Germinal center (tissue), 1 donor: Measurements from ENCODE around the gene PLD1.

ENCODE experiments used
- DNase-seq: peaks from one replicate; pipeline ENCODE4 v3.0.0; 2012; ENCODE audit warnings: mixed read lengths, low spot score

Gene PLD1

DNA sequence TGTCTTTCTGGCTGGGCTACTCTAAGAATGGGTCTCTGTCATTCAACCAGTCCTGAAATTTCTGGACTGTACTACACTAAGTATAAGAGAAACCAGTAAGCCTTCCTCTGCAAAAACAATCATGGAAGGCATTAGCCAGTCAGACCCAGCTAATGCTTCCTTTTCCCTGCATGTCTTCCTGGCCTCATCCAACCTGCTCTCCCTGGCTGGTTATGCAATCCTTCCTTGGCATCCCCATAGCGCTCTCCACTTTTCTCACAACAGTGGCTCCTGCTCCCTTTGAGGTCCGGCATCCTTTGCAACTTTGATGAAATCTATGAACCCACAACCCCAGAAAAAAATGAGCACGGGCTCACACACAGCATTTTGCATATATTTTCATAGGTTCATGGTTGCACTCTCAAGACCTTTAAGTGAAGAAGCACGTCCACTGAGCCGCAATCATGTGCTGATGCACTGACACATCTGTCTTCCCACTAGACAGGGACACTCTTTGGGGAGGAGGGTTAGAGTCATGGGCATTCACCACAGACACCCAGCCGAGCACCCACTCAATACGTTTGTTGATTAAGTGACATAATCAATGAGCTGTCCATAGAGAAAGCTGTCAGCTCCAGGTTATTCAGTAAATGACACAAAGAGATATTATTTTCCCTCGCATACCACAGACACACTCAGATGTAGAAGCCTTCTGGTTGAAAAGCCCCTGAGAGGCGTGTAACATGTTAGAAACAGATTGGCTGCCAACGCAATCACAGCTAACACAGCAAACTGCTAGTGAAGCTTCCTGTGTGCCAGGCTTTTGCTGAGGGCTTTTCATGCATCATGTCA is 66.7 kb downstream of the PLD1 start:
- DNase-seq, result no peak

DNA sequence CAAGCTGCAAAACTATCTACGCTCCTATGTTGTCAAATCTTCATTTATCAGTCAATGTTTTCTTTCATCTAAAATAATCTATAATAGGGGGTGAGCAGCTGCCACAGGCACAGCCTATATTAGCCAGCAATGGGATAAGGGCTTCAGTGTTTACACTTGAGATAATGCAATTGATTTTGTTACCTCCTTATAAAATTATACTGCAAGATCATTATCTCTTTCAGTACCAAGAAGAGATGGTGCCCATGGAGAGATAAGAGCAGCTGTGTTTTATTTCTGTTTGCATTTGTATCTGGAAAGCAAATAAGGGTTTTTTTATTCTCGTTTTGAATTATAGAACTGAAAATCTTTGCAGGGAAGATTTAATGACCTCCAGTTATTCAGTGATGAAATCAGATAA is 68.9 kb downstream of the PLD1 start:
- DNase-seq, result no peak

DNA sequence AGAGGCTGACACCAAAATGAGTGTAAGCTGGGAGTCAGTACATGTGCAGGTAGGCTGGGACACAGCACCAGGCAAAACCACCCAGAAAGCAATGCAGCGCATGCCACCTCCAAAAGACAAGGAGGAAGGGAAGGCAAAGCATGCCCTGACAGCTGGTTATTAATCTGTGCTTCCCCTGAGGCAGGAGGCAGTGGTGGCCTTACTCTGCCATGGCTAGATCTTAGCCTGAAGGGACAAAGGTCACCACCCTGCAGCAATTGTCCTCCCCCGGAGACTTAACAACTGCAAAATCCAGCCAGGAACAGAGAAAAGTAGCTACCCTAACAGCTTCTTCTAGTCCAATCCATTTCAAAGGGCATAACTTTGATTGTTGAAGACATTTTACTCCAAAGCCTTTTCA is 73.7 kb downstream of the PLD1 start:
- DNase-seq, result no peak

DNA sequence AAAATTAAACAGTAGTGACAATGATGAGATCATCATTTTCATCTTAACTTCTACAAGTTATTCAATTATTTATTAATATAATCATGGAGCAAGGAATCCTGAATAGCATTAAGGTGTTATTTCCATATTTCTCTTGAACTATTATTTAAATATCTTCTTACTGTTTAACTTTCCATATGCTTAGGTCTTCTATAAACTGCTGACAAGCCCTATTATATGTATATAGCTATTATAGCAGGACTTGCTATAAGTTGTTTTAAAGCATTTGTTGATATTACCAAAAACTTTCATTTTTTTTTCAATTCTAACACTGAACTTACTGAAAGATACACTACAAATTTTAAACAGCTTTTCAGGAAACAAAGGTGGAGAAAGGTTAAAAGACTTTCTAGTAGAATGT is 76.7 kb downstream of the PLD1 start:
- DNase-seq, result no peak

DNA sequence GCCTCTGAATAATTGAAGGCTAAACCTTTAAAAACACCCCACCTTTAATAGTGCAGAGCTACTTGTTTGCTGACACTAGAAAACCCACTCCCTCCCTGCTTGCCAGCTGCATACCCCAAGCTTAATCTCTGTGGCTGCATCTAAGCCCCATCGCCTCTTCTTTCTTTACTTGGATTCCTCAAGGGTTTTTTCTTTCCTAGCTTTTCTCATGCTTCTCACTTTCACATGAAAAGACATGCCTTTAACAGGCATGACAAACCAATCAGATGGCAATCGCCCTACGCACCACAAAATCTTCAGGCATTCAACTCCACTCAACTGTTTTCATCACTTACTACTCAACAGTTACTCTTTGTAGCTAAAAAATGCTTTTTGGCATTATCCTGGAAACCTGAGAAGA is 77.5 kb downstream of the PLD1 start:
- no peak for DNase-seq

DNA sequence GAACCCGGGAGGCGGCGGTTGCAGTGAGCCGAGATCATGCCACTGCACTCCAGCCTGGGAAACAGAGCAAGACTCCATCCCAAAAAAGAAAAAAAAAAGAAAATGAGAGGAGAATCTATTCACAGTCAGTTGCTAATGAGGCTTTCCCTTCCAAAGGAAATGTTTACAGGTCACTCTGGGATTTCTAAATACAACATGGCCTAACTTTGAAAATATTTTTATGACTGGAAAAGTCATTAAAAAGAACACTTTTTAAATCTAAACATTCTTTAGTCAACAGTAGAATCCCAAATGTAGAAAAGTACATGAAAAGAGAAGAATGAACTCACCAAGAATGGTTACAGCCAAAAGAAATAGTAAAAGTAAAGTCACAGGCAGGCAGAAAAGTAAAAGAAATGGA is 78.6 kb downstream of the PLD1 start:
- DNase-seq, result no peak

DNA sequence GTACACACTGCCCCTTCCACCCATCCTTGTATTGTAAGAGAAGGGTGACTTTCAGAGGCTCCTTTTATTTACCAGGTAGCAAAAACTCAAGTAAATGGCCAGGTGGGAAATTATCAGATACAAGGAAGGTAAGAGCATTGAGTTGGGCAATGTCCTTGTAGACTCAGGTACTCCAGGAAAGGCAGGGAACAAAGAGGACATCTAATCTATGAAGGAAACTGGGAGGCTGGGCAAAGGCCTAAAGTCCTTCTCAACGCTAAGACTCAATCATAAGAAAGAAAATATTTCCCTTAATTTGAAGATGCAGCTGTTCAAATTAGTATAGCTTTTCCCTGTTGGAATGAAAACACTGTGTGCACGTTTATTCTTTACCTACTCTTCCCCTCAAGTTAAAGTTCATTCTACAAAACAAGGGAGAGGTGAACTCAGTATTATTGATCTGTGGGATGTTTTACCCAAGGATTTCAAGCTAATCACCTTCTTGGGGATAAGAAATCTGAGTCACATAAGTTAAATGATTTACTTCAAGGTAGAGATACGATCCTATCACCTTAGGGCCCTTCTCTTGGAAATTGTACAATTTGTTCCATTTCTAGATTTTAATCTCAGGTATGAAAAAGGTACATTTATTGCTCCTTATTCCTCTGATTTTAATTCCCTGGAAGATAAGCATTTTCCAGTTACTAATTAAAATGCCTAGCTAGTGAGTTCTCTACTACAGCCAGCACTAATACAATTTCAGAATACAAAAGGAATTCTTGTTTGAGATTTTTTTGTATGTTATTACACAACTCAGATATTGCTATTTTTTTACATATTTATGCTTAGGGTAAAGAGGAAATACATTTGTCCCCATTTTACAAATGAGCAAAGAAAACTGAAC is 80.6 kb downstream of the PLD1 start:
- DNase-seq, result no peak

DNA sequence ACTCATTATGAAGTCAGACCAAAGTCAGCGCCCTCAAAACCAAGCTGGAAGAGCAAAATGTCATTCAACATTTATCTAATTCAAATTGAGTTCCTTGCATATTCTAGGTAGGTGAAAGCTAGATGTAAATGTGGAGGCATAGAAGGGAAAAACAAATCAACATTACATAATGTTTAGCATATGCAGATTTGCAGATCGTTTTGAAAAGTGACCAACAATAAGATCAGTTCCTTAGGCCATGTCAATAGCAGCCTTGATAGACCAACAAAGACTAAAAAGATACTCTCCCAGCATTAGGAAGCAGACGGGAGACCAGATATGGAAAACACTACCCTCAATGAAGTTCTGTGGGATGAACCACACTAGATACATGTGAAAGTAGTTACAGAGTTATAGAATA is 83.0 kb downstream of the PLD1 start:
- DNase-seq, result no peak

DNA sequence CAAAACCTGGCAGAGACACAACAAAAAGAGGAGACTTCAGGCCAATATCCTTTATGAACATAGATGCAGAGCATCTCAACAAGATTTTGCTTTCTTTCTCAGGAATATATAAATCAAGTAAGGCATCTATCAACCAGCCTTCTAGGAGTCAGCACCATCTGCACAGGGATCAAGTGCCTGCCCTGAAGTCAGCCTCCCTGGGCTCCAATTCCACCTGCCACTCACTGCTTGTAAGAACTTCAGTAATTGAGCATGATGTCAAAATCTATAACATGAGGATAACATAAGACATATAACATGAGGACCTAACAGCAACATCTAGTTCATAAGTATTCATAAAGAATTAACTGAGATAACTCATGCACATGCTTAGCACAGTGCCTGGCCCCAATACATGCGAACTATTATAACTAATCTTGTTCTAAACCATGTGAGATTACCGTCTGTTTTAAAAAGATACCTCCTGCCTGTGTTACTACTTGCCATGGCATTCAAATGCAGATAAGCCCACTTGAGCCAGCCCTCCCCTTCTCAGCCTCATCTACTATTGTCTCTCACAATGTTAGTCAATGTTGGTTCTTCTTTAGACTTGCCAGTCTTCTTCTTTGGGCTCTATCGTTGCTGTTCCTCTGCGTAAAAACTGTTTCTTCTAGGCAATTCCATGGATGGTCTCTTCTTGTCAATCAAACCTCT is 91.6 kb downstream of the PLD1 start:
- no peak for DNase-seq

DNA sequence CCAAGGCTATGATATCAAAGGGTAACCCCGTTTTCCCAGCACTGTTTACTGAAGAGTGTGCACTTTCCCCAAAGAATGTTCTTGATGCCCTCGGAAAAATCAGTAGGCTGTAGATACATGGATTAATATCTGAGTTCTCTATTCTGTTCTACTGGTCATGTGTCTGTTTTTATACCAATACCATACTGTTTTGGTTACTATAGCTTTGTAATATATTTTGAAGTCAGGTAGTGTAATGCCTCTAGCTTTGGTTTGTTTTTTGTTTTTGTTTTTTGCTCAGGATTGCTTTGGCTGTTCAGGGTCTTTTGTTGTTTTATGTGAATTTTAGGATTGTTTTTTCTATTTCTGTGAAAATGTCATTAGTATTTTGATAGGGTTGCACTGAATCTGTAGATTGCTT is 95.1 kb downstream of the PLD1 start:
- DNase-seq, result no peak

DNA sequence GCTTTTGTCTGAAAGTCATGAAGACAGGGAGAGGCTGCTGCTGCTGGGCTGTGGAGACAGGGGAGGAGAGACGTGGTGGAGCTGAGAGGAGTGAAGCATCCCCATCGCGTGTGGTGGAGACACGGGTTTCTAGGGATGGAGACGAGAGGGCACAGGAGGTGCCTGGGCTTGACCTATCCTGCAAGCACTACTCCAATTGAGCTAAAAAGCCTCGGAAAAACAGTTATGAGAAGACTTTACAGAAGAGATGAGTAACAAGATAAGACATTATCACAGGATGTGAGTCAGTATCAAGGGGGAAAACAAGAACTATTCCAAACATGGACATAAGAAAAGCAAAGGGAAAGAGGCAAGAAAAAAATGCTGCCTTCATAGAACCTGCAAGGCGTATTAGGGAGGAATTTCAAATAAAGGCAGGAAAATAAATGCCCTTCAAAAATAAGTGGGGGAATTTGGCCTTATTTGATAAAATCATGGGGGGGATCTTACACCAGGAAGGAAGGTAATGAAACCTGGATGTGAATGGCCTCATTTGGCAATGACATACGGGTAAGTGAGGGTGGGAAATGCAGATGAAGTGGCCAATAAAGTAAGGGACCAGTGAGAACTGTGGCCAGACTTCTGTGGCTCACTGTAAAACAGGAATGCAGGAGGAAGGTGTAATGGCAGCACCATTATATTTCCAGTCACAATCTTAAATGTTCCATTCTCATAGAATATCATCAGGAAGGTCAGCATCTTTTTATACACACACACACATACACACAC is 97.9 kb downstream of the PLD1 start:
- DNase-seq, result no peak

DNA sequence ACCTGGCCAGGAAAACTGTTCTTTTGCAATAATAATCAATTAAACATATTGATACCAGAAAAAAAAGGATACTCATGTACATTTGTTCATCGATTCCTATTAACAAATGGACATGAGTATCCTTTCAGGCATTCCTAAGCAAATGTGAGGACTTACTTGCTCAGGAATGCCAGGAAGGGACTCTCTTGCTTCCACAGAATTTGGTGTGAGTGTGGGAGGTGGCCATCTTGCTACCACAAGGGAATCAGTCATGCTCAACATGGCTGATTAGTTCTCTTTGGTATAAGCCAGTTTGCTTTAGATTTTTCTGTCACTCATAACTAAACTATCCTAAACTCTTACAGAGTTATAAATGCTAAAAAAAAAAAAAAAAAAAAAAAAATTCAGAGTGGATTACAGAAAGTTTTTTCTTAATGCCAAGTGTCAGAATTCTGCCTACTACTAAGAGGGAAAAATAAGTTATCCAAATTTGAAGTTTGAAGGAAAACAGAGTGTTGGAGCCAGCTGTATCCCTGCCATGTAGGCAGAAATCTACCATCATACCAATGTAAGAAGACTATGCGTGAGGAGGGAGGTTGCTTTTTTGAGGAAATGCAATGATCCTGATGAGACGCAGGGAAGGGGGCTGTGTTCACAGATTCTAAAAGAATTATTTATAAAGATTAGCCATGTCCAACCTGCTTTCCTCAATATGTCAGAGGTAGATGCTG is 98.7 kb downstream of the PLD1 start:
- no peak for DNase-seq

DNA sequence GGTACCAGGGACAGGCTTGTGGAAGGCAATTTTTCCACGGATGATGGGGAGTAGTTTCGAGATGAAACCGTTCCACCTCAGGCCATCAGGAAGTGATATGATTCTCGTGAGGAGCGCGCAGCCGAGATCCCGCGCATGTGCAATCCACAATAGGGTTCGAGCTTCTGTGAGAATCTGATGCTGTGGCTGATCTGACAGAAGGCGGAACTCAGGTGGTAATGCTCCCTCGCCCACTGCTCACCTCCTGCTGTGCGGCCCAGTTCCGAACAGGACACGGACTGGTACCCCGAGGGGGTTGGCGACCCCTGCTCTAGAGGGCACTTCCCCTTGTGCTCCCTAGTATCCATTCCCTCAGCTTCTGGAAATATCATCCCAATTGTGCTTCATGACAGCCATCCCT is 99.9 kb downstream of the PLD1 start:
- DNase-seq, result no peak

DNA sequence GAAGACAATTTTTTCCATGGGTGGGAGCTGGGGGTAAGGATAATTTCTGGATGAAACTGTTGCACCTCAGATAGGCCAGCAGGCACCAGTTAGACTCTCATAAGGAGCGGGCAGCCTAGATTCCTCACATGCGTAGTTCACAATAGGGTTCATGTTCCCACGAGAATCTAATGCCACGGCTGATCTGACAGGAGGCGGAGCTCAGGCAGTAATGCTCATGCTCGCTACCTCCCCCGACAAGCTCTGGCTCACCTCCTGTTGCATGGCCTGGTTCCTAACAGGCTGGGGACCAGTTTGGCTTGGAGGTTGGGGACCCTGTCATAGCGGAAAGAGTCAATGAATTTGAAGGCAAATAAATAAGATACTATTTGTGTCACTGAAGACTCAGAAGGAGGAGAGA is 105.5 kb downstream of the PLD1 start:
- DNase-seq, result no peak

DNA sequence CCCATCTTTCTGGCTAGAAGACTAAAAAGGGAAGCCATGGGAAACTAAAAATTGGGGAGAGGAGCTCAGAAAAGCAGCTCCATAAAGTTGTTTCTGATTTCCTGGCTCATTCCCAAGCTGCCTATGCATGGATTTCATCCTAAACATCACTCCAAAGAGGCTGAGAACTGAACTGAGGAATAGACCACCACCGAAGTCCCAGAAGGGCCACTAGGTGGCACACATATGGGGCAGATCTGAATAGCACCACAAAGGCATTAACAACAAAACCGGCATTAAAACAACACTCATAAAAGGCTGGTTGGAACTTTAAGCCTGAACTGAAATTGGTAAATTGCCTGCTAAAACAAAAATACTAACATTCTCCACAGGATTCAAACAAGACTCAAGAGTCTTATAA is 106.3 kb downstream of the PLD1 start:
- DNase-seq, result peak; percentile 4

DNA sequence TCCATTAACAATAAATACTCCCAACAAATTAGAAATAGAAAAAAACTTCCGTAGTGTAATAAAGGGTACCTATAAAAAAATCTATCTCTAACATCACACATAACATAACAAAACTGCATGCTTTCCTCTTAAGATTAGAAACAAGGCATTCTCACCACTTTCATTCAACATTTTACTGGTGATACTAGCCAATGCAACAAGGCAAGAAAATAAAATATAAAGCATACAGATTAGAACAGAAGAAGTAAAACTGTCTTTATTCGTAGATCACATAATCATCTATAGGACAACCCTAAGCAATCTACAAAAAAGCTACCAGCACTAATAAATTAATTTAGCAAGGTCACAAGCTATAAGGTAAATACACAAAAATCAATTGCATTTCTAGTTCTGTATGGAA is 107.1 kb downstream of the PLD1 start:
- no peak for DNase-seq

DNA sequence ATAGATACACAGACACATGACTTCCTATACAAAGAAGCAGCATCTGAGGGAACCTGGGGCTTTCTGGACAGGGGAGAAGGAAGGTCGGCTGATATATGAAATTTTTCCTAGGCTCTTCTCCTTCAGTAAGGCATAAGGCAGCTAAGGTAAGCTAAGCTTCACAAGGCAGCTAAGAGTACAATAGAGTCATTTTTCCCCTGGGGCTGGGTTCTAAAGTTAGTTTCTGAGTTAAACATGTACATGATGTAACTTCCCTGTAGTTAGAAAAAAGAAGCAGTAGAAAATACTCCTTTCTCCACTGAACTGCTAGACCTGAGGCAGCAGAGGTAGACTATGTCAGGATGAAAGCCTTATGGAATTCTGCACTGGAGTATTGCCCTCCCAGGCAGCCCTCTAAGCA is 109.6 kb downstream of the PLD1 start:
- DNase-seq, result no peak

DNA sequence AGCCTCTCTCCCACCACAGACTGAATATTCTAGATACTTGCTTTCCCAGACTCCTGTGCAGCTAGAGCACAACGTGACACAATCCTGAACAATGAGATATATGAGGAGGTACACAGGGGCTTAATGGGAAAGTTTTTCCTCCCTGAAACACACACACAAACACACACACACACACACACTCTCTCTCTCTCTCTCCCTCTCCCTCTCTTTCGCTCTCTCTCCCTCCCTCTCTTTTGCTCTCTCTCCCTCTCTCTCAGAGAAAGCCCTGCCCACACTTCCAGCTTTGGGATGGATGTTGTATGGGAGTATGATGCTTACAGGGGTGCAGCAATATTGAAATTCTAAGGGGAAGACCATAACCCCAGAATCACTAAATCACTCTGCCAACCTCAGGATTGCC is 110.1 kb downstream of the PLD1 start:
- no peak for DNase-seq

DNA sequence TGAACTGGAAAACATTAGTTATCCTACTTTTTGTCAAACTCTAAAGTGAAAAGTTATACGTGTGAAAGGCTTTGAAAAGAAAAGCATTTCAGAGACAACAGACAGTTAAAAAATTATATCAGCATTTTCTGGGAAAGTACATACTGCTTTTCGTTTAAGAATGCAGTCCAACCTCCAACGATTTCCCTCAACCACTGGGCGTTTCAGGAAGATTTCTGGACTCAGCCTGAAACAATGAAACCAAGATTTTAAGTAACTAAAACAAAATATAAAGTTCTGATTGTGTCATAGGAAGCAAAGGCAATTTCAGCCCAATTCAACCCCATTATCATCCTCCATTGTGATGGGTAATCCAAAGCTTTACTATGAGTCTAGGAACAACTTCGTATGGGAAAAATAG is 110.7 kb downstream of the PLD1 start:
- DNase-seq, result no peak

DNA sequence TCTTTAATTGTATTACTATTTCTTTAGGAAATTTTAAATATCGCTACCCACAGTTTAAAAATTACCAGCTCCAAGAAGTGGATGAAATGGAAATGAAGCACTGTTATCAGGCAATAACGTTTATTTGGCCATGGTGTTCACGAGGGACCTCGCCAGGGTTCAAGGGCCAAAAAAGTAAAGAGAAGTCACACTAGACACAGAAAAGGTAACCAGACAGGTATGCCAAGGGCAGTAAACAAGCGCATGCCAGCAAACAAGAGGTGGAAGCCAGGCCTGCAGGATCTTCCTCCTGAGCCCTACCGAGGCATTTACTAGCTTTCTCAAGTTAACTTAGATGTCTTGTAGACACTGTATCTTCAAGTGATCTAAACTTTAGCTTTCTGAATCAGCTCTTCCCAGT is 113.5 kb downstream of the PLD1 start:
- DNase-seq, result no peak

DNA sequence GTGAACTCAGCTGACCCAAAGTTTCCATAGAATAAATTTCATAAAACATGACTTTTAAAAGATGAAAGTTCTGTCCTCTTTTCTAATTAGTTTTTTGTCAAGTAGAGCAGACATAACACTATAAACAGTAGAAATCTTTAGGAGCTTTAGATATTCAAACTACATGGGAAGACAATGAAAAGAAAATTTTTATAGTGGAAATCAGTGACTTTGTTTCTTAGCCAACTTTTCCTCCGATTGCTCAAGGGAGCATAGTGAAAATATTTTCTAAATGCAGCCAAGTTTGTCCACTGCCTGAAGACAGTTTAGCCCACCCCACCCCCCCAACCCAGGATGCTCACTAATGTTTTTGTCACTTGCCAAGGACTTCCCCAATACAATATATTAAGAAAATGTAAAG is 114.9 kb downstream of the PLD1 start:
- no peak for DNase-seq
